Heart left ventricle (tissue), 16 donors: ENCODE measurements around the gene KLHL7. TPM values are rescaled to one million over a fixed set of nuclear protein-coding genes. Genes with fewer than 3 reads are reported as not detected.

ENCODE experiments used
- ATAC-seq, 4 donors: fragments of 200-7000 bp; cut with Tn5 transposase; one replicate each; pipeline ENCODE4 v1.9.1; 2020 to 2022; ENCODE audit warnings: moderate library complexity in 4 of 4, mild to moderate bottlenecking in 3 of 4, moderate number of reproducible peaks in 1 of 4
- DNase-seq, 5 donors: peaks; one replicate each; pipeline ENCODE4 v3.0.0-alpha.2; 2020
- H3K27ac ChIP-seq, 12 donors: fragments of 200-600 bp; sonication (generic) in 4 of 12; one replicate each; pipeline versions ENCODE4 v1.5.0 to v1.8.0; 2016 to 2022; ENCODE audit warnings: mild to moderate bottlenecking in 2 of 12
- H3K27me3 ChIP-seq, 9 donors: fragments of 200-600 bp; sonication (generic) in 2 of 9; one replicate each; pipeline versions ENCODE4 v1.5.1 to v1.8.0; 2016 to 2022; ENCODE audit warnings: mild to moderate bottlenecking in 3 of 9
- H3K36me3 ChIP-seq, 9 donors: fragments of 200-600 bp; sonication (generic) in 2 of 9; one replicate each; pipeline versions ENCODE4 v1.5.0 to v1.8.0; 2018 to 2022; ENCODE audit warnings: mild to moderate bottlenecking in 2 of 9
- H3K4me1 ChIP-seq, 12 donors: fragments of 200-600 bp; sonication (generic) in 4 of 12; one replicate each; pipeline versions ENCODE4 v1.5.0 to v1.8.0; 2016 to 2022; ENCODE audit warnings: mild to moderate bottlenecking in 3 of 12
- H3K4me3 ChIP-seq, 12 donors: fragments of 200-600 bp; sonication (generic) in 4 of 12; one replicate each; pipeline versions ENCODE4 v1.5.0 to v1.8.0; 2017 to 2022; ENCODE audit warnings: mild to moderate bottlenecking in 9 of 12, moderate library complexity in 4 of 12
- H3K9me3 ChIP-seq, 12 donors: fragments of 200-600 bp; sonication (generic) in 4 of 12; one replicate each; pipeline versions ENCODE4 v1.5.0 to v1.8.0; 2016 to 2022; ENCODE audit warnings: mild to moderate bottlenecking in 1 of 12
- CTCF ChIP-seq, 12 donors: fragments of 200-600 bp; sonication (generic) in 4 of 12; IDR thresholded peaks; one replicate each; pipeline versions ENCODE4 v1.5.0 to v1.8.0; 2018 to 2022; ENCODE audit warnings: antibody characterized with exemption in 12 of 12, mild to moderate bottlenecking in 5 of 12
- POLR2A ChIP-seq, 2 donors: fragments of 450-650 bp; IDR thresholded peaks; one replicate each; pipeline ENCODE4 v1.6.1; 2017; ENCODE audit warnings: antibody characterized with exemption in 2 of 2, mild to moderate bottlenecking in 2 of 2, moderate library complexity in 2 of 2
- WGBS, 4 donors: extraction: QIAGEN DNeasy Blood & Tissue Kit in 2 of 4; methylation state at CpG; one replicate each; pipeline versions ENCODE4 v1.1.5 to v1.1.7; 2013 to 2018; 5-methylcytosine and 5-hydroxymethylcytosine counted together
- intact Hi-C, 10 donors: fragments of 100-400 bp; cut with DNase I; formaldehyde crosslinking; loops; one replicate each; pipeline versions ENCODE4 v1.11.1 to v1.14.2; 2022
- polyA plus RNA-seq, 2 donors: library from polyadenylated mRNA; stranded (reverse); fragments of 200-250 nt; gene quantifications; one replicate each; pipeline ENCODE4 v1.2.3, GENCODE V29; 2013
- total RNA-seq, 9 donors: library from RNA; depleted of rRNA in 2 of 9; stranded (reverse); fragments of >200 nt in 2 of 9; fragmentation: NEBNext Ultra II Directional in 3 of 9; extraction: Animal tissue kit (Norgen Biotek cat#: 25700) in 3 of 9; gene quantifications; one replicate each; pipeline versions ENCODE4 v1.1.0 to v1.2.4, GENCODE V29; 2016 to 2023
- donor health status: ischemic (EF 13 %, LVEDD 7.1; RV severe dilation, severe dysfunction).
- donor health status: healthy with polysubstance abuse.
- donor health status: DM: no; HTN: yes; CAD: no.
- donor health status: DM: no; HTN: no; CAD: no.
- donor health status: ischemic (EF 25% LVEDD 6.9; RV normal size, moderate dysfunction).
- donor health status: ischemic (EF 25% LVEDD 5.7; RV mildly dilated, moderate dysfunction).
- donor health status: healthy.
- donor health status: DM: yes; HTN: yes; CAD: no.
- donor health status: ischemic (EF 35%, LVEDD 5.7; RV mildly dilated, moderate dysfunction).
- donor health status: nonischemic (EF 11% LVEDD 7.7; RV severe dilation, severe dysfunction).
- donor health status: DM: yes; HTN: yes; CAD: no.
- donor health status: PGD.
- donor health status: ischemic (EF 29% LVEDD 5.4; RV normal size, mild dysfunction).
- donor health status: nonischemic (EF 23%, LVEDD 6.1; RV moderate dilation, normal function).

Gene KLHL7
- total and polyA plus RNA-seq, 11 donors: 48.0 to 159 (median 108) TPM

GRCh38 chr7:23226844-23227450 is 121.4 kb downstream of the KLHL7 start:
- peaks cover 0 to 7% (median 0%) of the 10 kb centered on the region in 12 donors for H3K9me3 ChIP-seq
- no peak overlapping the region for H3K27ac ChIP-seq
- H3K4me1 ChIP-seq: no peaks in the 10 kb centered on the region
- 55 to 62% (median 61%) methylated on average over 4 of the region's 4 CpGs for WGBS, 4 donors
- intact Hi-C loops: no loop called here
- H3K27me3 ChIP-seq: no peaks in the 10 kb centered on the region
- no peaks in the 10 kb centered on the region for H3K36me3 ChIP-seq
- ATAC-seq (no peak), DNase-seq (no peak)
- TF ChIP-seq POLR2A (IDR thresholded peaks at IDR 0.05): no peak
- TF ChIP-seq CTCF (IDR thresholded peaks at IDR 0.05): no peak
- H3K4me3 ChIP-seq: no peak overlapping the region

Other genes starting within 250 kb of the KLHL7 start
- gene HYCC1, start 91.7 kb upstream of the KLHL7 start, total RNA-seq: 10 to 100 TPM; 31.4 to 48.2 (median 35.6) TPM
- gene HYCC1, start 91.7 kb upstream of the KLHL7 start, polyA plus RNA-seq: 10 to 100 TPM in 1 of 2 donors, 1 to 10 TPM in 1; 6.1 to 24.6 TPM
- 10 to 100 TPM; 12.7 to 24.7 (median 18.9) TPM for gene NUP42, start 76.3 kb downstream of the KLHL7 start, total RNA-seq
- gene NUP42, start 76.3 kb downstream of the KLHL7 start, polyA plus RNA-seq: 10 to 100 TPM; 19.4 to 26.1 TPM
- 100 to 1,000 TPM; 191 to 561 (median 259) TPM for gene GPNMB, start 141.0 kb downstream of the KLHL7 start, total RNA-seq
- gene GPNMB, start 141.0 kb downstream of the KLHL7 start, polyA plus RNA-seq: 100 to 1,000 TPM in 1 of 2 donors, 10 to 100 TPM in 1; 97.5 to 189 TPM
- gene MALSU1, start 193.6 kb downstream of the KLHL7 start, total RNA-seq: 100 to 1,000 TPM in 7 of 9 donors, 10 to 100 TPM in 2; 73.1 to 128 (median 104) TPM
- 100 to 1,000 TPM in 1 of 2 donors, 10 to 100 TPM in 1; 40.3 to 118 TPM for gene MALSU1, start 193.6 kb downstream of the KLHL7 start, polyA plus RNA-seq